Epithelial cell of proximal tubule (primary cell): ENCODE data around the gene ABCA7. TPM values are rescaled to one million over a fixed set of nuclear protein-coding genes. Genes with fewer than 3 reads are reported as not detected.
A peak's percentile ranks its signal among the peaks of the same experiment; 100 is the strongest.

ENCODE experiments used
- DNase-seq: peaks from one replicate; pipeline ENCODE4 v3.0.0-alpha.2; 2011; ENCODE audit warnings: low read depth
- H3K4me3 ChIP-seq: 2 replicates; pipeline ENCODE4 v1.5.1; 2011; ENCODE audit warnings: low read depth, mild to moderate bottlenecking, low read length
- CTCF ChIP-seq: conservative IDR thresholded peaks from 2 replicates; pipeline ENCODE4 v1.5.1; 2012; ENCODE audit warnings: low read depth, mild to moderate bottlenecking, low read length
- total RNA-seq: library from RNA; depleted of rRNA; stranded (reverse); fragments of >200 nt; gene quantifications from 2 replicates; pipeline ENCODE4 v1.2.3, GENCODE V29; 2015

The ABCA7 gene
- total RNA-seq, 1 donor from 2014 or later: 9.7 TPM

GRCh38 chr19:1103132-1103707 is 63.3 kb downstream of the ABCA7 start:
- H3K4me3 ChIP-seq: peak overlapping the region; percentile 44
- DNase-seq: no peak
- TF ChIP-seq CTCF: no peak

- peak; percentile 75 for DNase-seq
- peak within 1 kb of the TSS; percentile 83 for H3K4me3 ChIP-seq
- TF ChIP-seq CTCF: no peak
Measured at GRCh38 chr19:1103708-1104310, 63.9 kb downstream of the ABCA7 start, which contains the start of gene GPX4. Gene GPX4, plus strand, starts transcription at chr19:1103994. Its CDS starts 50 bp downstream, at chr19:1104044.

- TF ChIP-seq CTCF: no peak
- H3K4me3 ChIP-seq: peak overlapping the region; percentile 83
- no peak for DNase-seq
Measured at GRCh38 chr19:1104311-1105007, 64.6 kb downstream of the ABCA7 start.

GRCh38 chr19:1105008-1105872 is 65.3 kb downstream of the ABCA7 start:
- no peak for DNase-seq
- no peak for TF ChIP-seq CTCF

GRCh38 chr19:1105873-1106840 is 66.2 kb downstream of the ABCA7 start:
- peak overlapping the region; percentile 83 for H3K4me3 ChIP-seq
- no peak for TF ChIP-seq CTCF
- no peak for DNase-seq

More at GRCh38 chr19:1105008-1105872, 65.3 kb downstream of the ABCA7 start:
- H3K4me3 ChIP-seq: peak overlapping the region; percentile 83
